ENCODE data around the gene ROPN1B.
A peak's percentile ranks its signal among the peaks of the same experiment; 100 is the strongest.
"Not testable (repeated sequence)": the region's sequence is repeated elsewhere in the genome, so short reads cannot be mapped to it uniquely, and the experiment has no call there.

Gene ROPN1B

DNA sequence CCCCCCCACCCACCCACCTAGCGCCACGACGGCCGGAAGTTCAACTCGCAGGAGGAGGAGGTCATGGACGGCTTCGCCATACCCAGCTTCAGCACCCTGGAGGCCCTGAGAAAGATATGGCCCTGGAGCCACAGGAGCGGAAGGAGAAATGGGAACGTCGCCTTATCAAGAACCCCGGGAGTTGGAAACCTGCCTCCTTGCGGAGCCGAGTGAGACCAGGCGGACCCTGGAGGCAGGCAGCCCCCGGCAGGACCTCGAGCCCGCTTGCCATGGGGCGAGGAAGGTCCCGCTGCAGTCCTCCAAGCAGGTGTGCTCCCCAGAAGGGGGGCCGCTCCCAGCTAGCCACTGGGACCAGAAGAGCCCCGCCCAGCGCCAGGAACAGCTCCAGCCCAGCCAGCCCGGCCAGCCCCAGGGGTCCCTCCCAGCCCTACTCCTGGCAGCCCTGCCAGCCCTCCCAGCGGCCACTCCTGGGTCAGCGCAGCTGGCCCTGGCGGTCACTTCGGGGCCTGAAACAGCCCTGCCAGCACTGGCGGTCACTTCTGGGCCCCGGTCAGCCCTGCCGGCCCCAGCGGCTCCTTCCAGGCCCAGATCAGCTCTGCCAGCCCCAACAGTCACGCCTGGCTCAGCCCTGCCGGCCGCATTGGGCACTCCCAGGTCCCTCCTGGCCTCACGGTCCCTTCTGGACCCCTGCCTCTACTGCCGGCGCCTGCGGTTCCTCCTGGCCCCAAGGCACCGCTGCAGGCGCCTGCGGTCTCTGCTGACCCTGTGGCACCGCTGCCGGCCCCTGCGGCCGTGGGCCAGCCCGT is 10.3 kb upstream of the ROPN1B start:
- DNase-seq, result no peak

DNA sequence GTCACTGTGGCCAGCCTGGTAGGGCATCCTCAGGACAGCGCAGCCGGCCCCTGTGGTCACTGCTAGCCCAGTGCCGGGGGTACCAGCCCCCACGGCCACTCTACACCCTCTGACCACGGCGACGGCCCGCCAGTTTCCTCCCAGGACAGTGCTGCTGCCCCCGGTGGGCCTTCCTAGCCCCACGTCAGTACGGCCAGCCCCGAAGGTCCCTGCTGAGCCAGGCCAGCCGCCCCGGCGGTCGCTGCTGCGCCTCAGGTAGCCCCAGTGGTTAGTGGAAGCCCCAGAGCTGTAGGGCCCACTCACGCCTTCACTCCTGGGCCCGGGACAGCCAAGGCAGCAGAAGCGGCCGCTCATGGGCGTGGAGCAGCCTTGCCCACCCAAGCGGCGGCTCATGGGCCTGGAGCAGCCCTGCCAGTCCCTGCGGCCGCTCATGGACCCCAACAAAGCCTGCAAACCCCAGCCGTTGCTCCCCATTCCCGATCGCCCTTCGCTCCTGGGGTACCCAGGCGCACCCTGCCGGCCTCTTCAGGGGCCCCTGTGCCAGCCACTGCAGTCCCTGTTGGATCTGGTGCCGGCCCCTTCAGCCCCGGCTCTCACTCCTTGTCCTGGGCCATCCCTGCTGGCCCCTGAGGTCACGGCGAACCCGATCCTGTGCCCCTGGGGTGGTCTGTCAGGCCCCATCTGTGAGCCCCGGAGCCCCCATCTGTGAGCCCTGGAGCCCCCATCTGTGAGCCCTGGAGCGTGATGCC is 9.5 kb upstream of the ROPN1B start:
- DNase-seq, result no peak

DNA sequence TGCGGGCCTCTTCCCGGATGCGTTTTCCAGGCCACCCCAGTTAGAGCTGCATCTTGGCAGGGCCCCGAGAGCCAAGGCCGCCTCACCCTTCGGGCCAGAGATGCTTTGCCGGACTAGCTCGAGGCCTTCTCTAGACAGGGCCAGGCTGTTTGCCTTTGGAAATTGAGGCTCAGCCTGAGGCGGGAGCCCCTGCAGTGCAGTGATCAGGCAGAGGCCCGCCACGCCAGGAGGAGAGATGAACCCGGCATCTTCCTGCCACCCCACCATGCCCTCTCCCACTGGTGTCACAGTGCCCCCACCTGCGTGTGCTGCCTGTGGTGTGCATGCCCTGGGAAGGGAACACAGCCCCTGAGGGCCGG is 8.9 kb upstream of the ROPN1B start:
- no peak for DNase-seq

DNA sequence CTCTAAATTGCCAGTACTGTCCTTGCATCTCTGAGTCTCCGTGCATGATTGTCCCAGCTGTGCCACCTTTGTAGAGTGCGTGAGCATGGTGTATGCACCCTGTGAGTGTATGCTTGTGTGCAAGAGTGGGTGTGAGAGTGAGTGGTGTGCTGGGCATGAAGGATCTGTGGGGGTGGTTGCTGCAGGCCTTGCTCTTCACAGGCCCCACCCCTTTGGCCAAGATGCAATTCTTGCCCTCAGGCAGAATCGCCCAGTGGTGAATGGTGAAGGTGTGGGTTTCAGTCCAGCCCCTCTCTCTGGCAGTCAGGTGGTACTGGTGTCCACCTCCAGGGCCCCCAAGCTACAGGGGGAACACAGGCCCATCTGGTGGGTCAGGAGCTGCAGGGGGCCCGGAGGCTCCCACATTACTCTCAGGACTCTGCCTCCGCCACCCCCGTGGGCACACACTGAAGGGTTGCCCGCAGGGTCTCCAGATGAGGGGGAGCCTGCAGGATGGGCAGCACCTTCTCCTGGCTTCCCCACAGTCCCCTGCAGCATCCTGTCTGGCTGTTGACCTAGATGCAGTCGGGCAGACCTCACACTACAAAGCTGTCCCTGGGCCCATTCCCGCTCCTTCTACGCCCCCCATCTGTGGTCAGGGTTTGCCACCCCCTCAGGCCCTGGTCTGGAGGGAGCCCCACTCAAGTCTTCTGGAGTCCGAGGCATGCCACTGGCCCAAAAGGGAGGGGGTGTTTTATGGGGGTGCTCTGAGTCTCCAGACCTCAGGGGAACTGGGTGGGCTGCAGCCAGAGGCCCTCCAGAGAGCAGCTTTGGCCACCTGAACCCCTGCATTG is 8.3 kb upstream of the ROPN1B start:
- DNase-seq, result no peak

DNA sequence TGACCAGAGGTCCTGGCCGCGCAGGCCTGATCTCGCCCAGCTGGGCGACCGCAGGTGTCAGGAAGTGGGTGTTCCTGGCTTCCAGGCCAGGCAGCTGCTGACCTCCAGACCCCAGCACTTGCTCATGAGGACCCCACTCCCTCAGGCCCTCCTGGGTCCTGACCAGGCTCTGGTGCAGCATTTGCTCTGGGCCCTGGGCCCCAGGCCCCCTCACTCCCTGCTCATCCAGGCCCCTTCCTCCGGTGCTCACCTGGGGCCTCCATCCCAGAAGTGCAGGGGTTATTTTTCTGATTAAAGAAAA is 7.7 kb upstream of the ROPN1B start:
- no peak for DNase-seq

DNA sequence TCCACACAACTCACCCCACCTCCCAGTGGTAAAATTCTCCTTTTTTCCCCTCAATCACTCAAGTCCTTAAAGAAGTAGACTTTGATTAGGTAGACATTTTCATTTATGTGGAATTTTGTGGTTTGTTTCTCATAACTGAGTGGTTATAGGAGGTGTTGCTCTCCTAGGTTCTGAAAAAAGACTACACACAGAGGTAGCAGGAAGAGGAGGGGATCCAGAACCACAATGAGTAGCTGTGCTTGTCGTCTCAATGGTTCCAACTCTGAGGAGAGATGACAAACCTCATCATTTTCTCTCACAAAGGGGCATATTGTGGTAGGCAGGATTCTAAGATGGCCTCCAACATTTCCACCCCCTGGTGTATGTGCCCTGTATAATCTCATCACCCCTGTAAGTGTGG is 5.1 kb upstream of the ROPN1B start:
- not testable (repeated sequence) for DNase-seq

DNA sequence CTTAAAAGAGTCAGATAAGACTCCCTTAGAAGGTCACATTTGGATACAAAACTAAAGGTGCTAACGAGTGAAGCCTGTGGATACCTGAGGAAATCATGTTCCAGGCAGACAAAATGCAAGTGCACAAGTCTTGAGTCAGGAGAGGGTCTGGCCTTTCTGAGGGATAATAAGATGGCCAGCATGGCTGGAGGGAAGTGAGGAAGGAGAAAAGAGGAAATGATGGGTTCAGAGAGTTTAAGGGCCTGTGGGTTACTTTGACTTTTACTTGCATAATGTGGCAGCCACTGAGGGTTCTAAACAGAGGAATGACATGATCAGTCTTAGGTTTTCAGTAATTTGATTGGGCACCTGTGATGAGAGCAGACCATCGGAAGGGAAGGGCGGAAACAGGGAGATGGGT is 3.5 kb upstream of the ROPN1B start:
- no peak for DNase-seq

DNA sequence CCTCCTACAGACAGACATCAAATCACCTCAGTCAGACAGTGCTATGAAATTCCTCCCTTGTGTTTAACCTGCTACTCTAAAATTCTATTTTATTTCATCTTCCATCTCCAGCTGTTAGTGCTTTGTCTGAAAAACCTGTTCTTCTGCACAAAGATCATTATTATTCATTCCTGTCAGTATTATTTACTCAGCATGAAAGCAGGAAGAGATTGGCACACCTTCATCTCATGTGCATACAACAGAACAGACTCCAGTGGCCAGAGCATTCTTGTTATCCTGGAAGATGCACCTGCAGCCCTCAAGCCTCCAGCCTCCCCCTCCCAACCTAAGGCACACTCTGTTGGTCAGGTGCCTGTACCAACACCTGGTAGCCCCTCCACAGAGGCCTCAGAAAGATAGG is 1.8 kb upstream of the ROPN1B start:
- DNase-seq, result no peak

DNA sequence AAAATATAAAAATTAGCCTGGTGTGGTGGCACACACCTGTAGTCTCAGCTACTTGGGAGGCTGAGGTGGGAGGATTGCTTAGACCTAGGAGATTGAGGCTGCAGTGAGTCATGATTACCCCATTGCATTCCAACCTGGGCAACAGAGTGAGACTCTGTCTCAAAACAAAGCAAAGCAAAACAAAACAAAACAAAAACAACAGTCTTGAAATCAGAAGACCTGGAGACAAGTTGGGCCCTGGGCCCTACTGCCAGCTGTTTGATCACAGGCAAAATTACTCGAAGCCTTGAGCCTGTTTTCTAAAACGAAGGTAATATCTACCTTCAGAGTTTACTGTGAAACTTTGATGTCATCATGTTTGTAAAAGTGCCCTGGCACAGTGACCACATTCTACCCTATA is 857 bp upstream of the ROPN1B start:
- not testable (repeated sequence) for DNase-seq

DNA sequence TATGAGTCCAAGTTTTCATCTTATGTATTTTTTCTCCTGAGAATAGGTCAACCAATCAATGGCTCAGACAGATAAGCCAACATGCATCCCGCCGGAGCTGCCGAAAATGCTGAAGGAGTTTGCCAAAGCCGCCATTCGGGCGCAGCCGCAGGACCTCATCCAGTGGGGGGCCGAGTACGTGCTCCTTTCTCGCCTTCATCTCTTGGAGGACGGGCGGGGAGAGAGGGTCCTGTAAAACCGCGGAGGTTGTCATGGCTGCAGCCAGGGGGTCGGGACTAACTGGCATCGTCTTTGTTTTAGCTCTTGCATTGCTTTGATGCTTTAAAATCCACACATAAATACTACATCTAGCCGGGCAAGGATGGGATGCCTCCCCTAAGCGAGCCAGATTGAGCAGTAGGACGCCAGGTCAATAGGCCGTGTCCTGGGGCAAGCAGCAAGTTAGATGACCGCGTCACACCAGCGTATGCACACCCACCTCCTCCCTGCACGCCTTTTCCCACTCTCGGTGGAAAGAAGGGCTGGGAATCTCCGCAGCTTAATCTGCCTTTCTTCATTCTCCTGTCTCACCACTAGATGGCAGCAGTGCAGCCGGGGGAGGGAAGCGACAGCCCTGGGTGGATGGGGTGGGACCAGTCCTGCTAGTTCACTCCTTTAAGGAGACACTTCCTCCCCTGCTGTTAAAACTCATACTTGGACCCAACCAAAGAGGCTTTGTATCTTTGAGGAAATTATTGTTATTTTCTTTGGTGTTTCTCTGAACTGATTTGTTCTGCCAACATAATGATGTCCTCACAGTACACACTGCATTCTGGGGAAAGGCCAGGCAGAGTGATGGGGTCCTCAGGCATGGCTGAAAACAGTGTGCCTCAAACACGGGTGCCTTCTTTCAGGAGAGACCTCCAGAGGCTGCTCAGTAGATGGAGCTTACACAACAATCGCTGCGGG is 3.3 kb downstream of the ROPN1B start:
- DNase-seq, result peak; percentile 63

DNA sequence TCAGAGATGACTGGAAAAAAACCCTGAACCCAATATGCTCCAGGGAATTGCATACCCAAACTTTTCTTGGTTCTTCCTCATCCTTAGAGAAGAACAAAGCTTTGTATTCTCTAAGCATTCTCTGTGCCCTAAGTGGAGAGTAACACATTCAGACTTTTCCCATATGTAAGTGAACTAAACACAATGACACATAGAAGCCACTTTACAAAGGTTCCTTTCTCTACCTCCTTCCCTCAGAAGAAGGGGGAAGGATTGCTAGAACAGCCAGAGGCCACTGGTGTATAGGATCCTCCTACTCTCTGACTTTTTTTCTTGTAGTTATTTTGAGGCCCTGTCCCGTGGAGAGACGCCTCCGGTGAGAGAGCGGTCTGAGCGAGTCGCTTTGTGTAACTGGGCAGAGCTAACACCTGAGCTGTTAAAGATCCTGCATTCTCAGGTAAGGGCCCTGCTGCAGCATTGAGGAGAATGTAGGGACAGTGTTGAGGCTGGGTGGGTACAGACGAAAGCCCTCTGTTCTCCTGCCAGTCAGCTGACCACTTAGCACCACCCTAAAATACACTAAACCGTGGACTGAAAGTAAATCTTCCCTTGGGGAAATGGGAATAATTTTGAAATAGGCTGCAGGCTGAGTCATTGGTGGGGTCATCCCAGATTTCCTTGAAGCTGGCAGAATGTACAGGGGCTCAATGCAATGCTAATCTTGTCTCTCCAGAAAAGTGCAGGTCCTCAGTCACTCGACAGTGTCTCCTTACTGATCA is 6.4 kb downstream of the ROPN1B start:
- DNase-seq, result not testable (repeated sequence)

DNA sequence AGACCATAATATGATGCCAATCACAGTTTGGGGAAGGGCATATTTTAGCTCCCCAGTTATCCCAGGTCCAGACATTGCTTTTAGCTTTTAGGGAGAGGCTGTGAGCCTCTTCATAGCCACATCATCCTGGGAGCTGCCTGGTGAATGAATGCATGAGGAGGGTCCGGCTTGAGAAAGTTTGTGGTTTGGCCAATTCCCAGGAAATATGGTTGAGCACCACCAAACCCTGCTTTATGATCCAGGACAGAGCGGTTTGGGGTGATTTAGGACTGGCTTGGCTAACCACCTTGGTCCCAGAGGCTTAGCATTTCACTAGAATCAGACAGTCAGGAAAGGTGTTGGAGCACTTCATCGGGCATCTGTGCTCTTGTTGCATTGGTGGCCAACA is 7.0 kb downstream of the ROPN1B start:
- DNase-seq, result not testable (repeated sequence)

DNA sequence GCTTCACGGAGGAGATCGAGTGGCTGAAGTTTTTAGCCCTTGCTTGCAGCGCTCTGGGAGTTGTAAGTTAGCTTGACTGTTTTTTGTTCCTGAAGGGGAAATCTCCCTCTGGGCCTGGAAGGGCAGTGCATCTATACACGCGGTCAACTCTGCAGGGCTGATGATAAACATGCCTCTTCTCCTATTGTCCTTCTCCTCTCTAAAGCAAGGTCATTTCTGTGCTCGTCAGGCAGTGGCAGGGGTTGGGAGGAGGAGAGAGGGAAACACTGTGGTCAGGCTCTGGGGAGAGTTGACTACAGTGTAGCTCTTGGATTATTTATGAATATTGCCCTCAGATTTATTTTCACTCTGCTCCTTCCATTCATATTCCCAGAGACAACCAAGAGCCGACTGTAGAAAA is 8.1 kb downstream of the ROPN1B start:
- not testable (repeated sequence) for DNase-seq

DNA sequence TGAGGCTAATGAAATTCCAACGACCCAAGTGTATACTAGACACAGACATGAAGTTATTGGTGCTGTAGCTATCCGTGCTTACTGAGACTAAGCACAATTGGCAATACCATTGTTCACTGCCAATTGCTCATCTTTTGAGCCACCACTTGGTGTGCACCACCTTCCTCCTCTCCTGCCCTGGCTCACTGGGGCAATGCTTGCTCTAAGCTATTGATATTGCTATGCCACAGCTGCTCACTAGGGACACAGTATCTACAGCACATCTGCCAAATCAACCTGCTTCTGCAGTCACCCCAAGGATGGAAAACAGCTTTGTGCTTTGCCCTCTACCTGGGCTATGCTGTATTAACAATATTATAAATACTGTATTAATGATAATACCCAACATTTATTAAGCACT is 16.0 kb downstream of the ROPN1B start:
- not testable (repeated sequence) for DNase-seq

DNA sequence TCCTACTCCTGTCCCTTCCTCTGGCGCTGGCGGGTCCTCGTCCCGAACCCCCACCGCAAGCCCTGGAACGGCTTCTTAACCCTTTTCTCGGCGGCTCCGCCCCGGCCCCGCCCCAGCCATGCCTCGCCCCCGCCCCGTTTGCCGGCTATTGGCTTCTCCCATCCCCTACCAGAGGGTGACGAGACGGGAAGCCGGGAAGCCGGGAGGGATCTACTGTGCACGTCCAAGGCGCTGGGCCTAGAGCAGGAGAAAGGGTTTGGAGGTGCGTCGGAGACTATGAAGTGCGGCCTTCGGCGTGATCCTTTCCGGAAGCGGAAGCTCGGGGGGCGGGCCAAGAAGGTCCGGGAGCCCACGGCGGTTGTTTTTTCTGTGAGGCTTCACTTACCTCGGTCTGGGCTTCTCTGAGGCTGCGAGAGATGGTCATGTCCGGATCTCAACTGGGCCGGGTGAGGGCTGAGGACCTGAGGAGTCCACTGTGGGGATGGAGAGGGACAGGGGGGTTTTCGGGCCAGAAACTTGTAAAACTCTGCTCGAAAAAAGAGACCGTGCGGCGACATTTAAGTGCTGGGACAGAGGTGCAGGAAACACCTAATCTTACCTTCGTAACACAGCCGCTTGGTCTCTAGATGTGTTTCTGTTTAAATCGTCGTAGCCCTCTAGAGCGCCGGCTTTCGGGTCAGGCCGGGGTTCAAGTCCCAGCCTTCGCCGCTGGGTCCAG is 21.4 kb downstream of the ROPN1B start:
- peak; percentile 85 for DNase-seq

DNA sequence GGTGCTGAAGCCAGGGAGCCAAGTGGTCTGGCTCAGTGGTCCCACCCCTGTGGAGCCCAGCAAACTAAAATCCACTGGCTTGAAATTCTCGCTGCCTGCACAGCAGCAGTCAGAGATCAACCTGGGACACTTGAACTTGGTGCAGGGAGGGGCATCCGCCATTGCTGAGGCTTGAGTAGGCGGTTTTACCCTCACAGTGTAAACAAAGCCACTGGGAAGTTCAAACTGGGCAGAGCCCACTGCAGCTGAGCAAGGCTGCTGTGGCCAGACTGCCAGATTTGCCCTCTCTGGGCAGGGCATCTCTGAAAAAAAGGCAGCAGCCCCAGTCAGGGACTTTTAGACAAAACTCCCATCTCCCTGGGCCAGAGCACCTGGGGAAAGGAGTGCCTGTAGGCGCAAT is 27.8 kb downstream of the ROPN1B start:
- DNase-seq, result not testable (repeated sequence)

DNA sequence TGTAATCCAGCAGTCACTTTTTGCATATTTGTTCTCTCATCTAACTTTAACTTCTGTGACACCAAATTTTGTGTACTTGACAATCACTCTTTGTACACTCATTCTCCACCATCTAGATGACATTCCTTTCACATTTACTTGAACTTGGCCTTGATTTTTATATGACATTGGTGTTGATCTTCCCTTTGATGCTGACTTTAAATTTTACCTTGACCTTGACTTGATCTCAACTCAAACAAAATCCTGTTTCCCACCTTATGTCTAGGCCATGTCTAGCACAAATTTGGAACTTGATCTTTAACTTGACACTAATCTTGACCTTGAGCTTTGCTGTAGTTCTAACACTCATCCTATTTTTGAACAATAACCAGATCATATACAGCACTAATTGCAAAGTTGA is 33.2 kb downstream of the ROPN1B start:
- no peak for DNase-seq

DNA sequence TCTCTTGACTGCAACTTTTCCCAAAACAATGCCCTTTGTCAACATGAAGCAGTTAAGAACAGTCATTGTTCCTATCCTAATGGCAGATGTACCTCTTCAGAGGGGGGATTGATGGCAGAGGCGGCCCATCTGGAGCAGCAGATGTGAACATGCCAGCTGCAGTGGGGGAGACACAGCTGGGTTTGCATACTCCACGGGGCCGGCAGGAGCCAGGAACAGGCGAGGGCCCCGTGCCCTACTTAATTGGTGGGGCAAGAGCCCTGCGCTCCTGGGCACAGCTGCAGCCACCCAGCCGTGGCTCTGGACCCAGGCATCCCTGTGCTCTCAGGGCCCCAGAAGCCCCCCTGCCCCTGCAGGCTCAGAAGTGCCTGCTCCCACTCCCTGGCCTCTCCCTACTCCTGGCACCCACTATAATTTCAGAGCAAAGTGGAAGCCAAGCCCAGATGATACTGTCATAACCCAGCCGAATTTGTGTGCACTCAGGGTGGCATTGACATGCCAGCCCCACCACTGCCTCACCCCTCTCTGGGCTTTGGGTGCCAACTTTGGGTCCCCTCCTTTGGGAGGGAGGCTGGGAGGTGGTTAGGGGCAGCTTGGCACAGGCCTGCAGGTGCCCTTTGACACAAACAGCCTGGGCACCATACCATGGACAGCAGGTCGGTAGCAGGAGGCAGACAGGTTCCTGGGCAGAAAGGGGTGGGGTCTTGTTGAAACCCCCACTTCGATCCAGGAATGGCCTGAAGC is 34.6 kb downstream of the ROPN1B start:
- no peak for DNase-seq

DNA sequence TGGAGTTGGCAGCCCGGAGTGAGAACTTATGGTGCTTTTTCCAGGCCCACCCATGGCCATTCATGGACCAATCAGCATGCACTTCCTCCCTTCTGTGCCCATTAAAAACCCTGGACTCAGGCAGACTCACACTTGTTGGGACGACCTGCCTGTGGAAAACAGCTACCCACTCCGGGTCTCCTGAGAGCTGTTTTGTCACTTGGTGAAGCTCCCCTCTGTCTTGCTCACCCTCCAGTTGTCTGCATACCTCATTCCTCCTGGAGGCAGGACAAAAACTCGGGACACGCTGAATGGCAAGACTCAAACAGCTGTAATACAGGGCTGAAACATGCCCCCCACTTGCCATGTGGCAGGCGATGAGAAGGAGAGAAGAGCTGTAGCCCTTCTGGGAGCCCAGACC is 35.2 kb downstream of the ROPN1B start:
- peak; percentile 37 for DNase-seq

DNA sequence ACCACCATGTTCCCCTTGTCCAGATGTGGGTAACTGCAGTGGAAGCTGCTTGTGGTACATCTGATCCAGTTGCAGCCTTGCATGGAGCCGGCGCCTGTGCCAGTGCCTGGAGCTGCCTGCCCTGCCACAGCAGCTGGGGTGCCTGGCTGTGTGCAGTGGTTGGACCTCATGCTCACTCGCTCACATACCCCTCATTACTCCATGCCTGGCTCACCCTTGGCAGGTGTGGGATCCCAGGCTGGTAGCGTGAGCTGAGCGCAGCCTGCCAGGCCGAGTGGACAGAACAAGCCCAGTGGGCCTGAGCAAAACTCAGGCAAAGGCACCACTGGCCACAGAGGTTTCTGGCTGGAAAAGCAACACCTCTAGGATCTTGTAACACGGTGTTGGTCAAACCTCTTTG is 35.7 kb downstream of the ROPN1B start:
- peak; percentile 22 for DNase-seq

Data from right forelimb (tissue), 1 donor.